GM10847 (cell line): Measurements from ENCODE around the gene PSME3IP1.

ENCODE experiments used
- POLR2A ChIP-seq: IDR thresholded peaks from 2 replicates; pipeline ENCODE4 v1.6.1; 2011; ENCODE audit not compliant: insufficient read length; ENCODE audit errors: extremely low read depth

PSME3IP1 gene

GRCh38 chr16:57204675-57205074, 18.8 kb upstream of the PSME3IP1 start:
- no peak for TF ChIP-seq POLR2A

DNA sequence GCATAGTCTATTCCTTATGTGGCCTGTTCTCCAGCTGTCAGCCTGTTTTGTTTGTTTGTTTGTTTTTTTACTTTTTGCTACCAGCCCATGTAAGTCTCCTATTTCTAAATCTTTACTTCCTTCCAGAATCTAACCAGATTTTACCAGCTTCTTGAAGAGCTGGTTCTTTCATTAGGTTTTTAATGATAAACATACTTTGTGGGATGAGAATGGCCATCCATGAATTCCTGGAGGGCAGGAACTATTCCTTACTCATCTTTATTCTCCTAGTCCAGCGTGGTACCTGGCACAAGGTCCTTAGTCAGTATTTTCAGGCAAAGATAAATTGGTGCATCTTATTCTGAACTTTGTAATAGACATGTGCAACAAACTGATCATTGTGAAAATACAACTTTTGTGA, 17.6 kb upstream of the PSME3IP1 start:
- TF ChIP-seq POLR2A, result no peak

DNA sequence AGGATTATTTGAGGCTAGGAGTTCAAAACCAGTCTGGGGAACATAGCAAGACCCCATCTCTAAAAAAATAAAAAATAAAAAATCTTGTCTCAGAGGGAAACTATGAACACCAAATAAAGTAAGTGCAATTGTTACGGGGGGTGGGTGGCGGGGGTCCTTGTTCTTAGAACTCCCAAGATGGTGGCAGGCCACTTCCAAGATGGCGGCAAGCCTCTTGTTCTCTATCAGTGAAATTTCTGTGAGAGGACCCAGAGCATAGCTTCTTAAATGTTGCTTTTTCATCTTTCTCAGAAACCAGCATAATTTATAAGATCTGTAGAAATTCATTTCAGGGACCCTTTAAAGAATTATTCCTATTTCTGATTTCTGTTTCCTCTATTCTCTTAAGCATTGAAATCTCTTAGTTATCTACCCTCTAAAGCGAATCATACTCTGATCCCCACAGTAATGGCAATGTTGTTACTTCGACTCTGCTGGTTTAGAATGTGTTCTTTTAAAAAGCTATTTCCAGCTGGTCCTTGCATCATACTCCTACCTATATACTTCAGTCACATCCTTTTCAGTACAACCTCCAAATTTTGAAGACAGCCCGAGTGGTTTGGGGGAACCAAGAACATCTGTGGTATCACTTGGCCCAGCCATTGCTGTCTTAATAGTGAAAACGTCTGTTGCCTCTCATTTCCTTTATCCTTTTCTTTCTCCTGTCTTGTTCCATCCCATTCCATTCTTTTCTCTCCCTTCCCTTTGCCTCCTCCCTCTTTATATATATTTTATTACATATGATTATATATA, 16.5 kb upstream of the PSME3IP1 start:
- no peak for TF ChIP-seq POLR2A

GRCh38 chr16:57196753-57197152, 10.9 kb upstream of the PSME3IP1 start:
- TF ChIP-seq POLR2A, result no peak

DNA sequence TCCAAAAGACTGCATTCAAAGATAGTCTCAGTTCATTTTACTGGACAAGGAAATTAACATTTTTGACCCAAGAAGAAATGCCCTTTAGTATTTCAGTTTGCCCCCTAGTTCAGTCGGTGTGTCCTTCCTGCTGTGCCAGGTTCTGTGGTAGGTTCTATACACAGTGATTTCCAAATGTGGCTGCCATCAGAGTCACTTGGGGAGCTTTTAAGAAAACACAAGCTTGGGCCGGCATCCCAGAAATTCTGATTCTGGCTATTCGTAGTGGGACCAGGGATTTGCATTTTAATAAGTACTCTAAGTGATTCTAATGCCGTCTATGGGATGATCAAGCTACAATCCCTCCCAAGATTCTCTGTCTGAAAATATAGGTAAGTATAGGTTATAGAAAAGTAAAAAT, 10.4 kb upstream of the PSME3IP1 start:
- no peak for TF ChIP-seq POLR2A

- TF ChIP-seq POLR2A, result no peak
Observed at GRCh38 chr16:57194512-57194911, 8.7 kb upstream of the PSME3IP1 start.

- no peak for TF ChIP-seq POLR2A
Observed at GRCh38 chr16:57192720-57193486, 7.1 kb upstream of the PSME3IP1 start.

GRCh38 chr16:57192146-57192545, 6.3 kb upstream of the PSME3IP1 start:
- TF ChIP-seq POLR2A, result no peak

DNA sequence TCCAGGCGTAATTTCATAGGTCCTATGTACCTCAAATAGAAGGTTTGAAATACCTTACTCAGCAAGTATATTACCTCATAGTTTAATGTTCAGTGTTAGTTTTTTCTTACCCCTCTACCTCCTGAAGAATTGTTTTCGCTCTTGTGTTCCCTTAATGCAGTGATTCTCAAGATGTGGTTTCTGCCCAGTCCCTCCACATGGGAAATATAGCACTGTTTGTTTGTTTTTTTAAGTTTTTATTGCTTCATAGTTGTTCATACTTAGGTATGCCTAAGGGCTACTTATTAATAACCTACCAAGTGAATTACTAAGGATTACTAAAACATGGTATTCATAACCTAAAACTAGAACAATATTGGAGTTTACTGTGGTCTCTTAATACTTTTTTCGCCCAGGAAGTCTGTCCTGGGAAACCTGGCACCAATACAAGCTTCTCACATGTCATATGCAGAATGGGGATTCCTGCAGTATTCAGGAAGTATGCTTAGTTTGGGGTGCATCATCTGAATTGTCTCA, 5.3 kb upstream of the PSME3IP1 start:
- no peak for TF ChIP-seq POLR2A

GRCh38 chr16:57190136-57190535, 4.3 kb upstream of the PSME3IP1 start:
- no peak for TF ChIP-seq POLR2A

GRCh38 chr16:57188711-57189002, 2.8 kb upstream of the PSME3IP1 start:
- no peak for TF ChIP-seq POLR2A

- TF ChIP-seq POLR2A, result no peak
Observed at GRCh38 chr16:57186872-57187854, 1.3 kb upstream of the PSME3IP1 start.

DNA sequence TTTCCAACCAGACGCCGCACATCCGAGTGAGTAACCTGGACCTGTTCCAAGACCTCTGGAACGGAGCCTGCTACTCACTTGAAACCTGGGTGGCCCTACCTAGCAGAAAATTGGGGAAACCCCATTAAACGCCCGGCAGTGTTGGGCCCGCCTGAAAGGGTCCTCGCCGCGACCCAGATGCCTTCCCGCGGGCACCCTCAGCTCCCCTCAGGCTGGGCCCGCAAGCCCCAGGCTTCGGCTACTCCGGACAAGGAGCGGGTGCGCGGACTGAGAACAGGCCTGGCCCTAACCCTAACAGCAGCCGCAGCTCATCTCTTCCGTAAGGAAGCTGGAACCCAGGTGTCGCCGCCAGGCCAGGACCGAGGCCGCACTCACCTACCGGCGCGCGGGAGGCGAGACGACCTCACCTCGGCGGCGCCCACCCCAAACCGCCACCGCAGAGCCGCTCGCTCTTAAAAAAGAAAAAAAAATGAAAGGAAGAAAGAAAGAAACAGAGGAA, 344 bp downstream of the PSME3IP1 start:
- no peak for TF ChIP-seq POLR2A

- TF ChIP-seq POLR2A, result no peak
Observed at GRCh38 chr16:57184887-57185445, 873 bp downstream of the PSME3IP1 start.

GRCh38 chr16:57184113-57184512, 1.7 kb downstream of the PSME3IP1 start:
- no peak for TF ChIP-seq POLR2A
